ENCODE measurements around the gene RIN1. TPM values are rescaled to one million over a fixed set of nuclear protein-coding genes. Genes with fewer than 3 reads are reported as not detected.
"Not testable (repeated sequence)": the region's sequence is repeated elsewhere in the genome, so short reads cannot be mapped to it uniquely, and the experiment has no call there.

The RIN1 gene
- total RNA-seq, 1 experiment from 2014 or later, result 21.0 TPM

DNA sequence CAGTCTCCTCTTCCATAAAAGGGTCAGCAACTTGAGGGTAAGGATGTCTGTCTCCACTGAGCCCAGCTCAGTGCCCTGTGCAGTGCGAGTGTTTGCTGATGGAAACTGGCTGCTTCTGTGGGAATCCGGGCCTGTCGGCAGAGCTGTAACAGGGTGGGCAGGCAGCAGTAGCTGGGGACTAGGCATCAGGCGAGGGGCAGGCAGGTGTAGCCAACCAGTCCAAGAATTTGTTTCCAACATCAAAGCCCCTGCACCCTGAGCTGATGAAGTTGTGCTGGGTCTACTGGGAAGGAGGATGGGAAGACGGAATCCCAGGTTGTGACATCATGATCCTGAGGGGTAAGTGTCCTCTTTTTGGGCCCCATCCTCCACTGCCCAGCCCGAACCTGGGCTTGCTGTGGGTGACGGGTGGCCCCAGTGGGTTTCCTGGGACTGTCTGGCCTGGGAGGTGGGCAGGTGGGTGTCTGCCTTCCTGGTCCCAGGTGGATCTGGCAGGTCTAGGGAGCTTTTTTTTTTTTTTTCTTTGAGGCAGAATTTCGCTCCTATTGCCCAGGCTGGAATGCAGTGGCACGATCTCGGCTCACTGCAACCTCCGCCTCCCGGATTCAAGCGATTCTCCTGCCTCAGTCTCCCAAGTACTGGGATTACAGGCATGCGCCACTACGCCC, 24.3 kb upstream of the RIN1 start:
- no peak for DNase-seq (ENCODE audit: low spot score)

DNA sequence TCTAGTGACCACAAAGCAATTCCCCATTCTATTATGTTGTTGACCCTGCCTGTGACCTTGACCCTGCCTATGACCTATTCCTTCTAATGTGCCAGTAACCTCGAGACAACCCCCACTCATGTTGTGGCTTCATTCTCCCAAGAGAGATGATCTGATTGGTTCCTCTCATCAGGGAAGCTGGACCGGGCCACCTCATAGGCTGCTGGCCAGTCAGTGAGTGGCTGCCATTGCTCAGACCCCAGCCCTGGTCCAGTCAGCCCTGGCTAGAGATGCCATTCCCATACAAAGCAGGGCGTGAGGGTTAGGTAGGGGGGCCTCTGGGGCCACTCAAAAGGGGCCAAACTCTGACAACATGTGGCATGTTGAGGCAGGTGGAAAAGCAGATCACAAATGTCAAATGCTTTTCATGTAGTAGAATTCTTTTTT, 23.4 kb upstream of the RIN1 start:
- no peak for DNase-seq (ENCODE audit: low spot score)

- DNase-seq (ENCODE audit: low spot score), result not testable (repeated sequence)
These were observed 14.5 kb upstream of the RIN1 start for GRCh38 chr11:66350560-66351235.

DNA sequence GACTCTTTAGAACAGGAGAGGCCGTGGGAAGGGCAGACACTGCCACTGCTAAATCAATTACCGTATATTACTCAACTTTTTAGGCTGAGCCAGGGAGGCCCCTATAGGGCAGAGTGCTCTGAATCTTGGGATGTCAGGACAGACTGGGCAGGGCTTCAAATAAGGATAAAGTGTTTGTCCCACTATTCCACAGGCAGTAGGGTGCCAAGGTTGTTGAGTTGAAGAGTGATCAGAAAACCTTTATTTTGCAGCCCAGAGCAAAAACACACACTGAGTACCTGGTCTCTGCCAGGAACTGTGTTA, 12.8 kb upstream of the RIN1 start:
- no peak for DNase-seq (ENCODE audit: low spot score)

GRCh38 chr11:66347425-66348276, 11.4 kb upstream of the RIN1 start, which contains the start of gene B4GAT1:
TSS of gene B4GAT1 (minus strand) at chr11:66347629. CDS start at chr11:66347545, 84 bp downstream.
- peak; percentile 98 for DNase-seq (ENCODE audit: low spot score)

DNA sequence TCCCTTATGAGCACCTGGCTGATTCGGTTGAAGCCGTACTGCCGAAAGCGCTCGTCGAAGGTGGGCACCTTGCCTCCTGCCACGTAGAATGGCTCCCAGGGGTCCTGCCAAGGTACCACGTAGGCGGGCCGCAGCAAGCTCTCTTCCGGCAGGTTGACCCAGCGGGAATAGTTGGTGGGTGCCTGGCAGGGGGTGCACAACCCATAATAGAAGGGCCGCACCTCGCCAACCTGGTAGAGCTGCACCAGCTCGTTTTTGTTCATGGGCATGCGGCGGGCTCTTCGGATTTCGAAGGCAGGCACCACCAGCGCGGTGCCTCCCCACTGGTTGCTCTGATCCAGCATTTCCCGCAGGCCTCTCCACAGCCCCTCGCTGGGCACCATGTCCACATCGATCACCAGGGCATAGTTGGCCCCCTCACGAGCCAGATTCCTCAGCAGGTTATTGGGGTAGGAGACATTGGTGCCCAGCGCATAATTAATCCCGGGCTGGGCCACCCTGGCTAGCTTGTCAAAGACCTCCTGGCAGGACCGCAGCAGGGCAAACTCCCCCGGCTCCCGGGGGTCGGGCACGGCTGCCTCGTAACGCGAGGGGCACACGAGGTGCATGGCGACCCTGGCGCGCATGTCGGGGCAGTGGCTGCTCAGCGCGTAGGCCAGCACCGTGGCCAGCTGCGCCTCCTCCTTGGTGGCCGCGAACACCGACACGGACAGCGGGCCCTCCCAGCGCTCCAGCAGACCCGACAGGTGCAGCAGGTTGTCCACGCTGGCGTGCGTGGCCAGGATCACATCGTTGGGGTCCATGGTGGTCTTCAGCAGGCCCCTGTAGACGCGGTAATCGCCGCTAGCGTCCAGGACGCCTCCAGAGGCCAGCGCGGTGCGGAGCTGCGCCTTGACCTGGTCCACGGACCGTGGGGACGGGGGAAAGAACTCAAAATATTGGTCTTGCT, 10.5 kb upstream of the RIN1 start:
- DNase-seq (ENCODE audit: low spot score), result no peak

GRCh38 chr11:66345316-66345649, 9.0 kb upstream of the RIN1 start:
- DNase-seq (ENCODE audit: low spot score), result no peak

GRCh38 chr11:66344550-66345315, 8.5 kb upstream of the RIN1 start, which contains the start of gene BRMS1:
TSS of gene BRMS1 (minus strand) at chr11:66345104. CDS start at chr11:66342234, 2,870 bp downstream.
- DNase-seq (ENCODE audit: low spot score), result peak; percentile 98

DNA sequence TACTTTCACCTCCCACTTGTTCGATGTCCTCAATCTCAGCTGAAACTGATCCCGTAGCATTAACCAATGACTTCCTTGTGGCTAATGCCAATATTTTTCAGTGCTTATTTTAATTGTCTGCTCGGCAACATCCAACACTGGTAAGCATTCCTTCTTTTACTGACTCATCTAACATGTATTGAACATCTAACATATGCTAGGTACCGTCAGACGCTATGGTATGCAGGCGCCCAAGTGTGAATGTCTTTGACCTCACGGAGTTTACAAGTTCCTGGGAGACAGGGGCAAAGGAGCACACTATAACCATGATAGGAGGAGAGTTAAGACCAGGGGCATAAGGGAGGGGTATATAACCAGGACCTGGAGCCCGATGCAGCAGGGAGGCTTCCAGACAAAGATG, 6.9 kb upstream of the RIN1 start:
- DNase-seq (ENCODE audit: low spot score), result no peak

- DNase-seq (ENCODE audit: low spot score), result no peak
These were observed 5.4 kb upstream of the RIN1 start for GRCh38 chr11:66341502-66342126.

GRCh38 chr11:66340596-66341501, 4.6 kb upstream of the RIN1 start:
- no peak for DNase-seq (ENCODE audit: low spot score)

GRCh38 chr11:66339686-66340483, 3.7 kb upstream of the RIN1 start:
- DNase-seq (ENCODE audit: low spot score), result no peak

DNA sequence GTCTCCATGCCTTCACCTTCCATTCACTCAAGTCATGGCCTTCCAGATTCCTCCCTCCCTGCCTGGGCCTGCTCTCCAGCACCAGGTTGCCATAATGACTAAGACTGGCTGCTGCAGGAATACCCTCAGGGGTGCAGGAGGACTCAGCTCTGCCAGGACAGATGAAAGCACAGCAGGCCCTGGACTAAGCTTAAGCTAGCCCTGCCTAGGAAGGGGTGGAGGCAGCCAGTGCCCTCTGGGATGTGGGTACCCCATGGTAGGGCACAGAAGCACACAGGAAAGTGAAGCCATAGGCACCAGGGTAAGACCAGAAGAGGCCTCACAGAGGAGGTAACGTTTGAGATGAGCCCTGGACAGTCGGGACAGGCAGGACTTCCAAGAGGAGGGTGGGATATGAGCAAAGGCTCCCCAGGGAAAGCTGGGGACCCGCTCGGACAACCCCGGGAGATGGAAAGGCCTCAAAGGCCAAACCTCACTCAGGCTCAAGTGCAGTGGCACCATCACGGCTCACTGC, 3.0 kb upstream of the RIN1 start:
- DNase-seq (ENCODE audit: low spot score), result no peak

DNA sequence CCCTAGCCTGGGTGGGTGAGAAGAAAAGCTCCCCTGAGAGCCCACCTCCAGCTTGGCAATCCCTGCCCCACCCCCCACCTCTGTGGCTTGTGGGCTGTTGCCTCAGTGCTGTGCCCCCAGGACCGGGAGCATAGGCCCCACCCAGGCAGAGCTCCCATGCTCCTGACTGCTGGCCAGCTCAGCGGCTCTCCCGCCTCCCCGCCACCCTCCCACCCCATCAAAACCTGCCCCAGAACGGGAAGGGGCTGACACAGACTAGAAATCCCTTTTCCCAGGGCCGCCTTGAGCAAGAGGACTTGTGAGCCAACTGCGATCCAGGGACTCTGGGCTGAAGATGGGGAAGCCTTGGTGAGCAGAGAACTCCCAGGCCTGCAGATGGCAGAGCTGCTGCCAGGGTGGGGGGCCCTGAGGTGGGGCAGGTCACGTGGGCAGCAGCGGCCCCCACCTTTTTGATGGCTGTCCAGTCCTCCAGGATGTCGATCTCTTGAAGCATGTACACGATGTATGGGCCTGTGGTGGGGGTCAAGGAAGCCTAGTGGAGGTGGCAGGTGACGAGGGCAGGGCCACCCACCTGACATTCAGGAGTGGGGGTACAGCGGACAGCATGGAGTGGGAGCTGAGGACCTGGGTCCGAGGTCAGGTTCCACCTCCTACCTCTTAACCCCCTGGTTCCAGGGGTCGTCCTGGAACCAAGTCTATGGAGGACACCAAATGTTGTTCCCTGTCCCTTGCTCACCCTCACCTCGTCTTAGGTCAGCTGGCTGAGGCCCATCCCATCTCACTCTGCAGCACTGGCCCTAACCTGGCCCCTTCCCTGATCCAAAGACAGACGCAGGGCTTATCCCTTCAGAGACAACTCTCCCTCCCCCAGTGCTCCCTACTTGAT, 2.3 kb upstream of the RIN1 start:
- no peak for DNase-seq (ENCODE audit: low spot score)

DNA sequence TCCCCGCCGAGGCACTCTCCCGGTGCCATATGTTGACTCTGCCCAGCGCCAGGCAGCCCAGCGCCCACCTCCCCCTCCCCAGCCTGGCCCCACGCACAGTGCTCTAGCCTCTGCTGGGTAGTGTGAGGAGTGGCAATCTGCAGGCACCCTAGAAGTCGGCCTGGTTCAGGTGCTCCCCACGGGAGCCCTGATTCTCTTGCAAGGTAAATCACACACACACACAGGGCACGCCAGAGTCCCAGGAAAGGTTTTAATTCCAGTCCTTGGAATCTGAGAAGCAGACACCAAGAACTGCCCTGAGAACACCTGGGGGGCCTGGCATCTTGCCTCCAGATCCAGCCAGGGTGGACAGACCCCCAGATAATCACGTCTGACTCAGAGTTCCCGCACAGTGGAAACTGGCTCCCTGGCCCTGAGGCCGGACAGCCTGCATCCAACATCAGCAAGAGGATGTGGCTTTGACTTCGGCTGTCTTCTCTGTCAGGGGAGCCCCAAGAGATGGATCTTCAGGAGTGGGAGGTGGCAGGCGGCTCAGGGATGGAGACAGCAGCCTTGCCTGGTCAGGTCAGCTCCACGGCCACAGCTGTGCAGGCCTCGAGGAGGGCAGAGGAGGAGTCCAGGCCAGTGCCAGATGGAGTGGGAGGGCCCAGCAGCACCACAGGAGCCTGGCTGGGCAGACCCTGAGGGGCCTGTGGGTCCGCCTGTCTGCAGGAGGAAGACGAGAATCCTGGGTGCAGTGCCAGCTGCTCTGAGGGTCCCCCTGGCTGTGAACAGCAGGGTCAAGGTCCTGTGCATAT, 1.1 kb upstream of the RIN1 start:
- no peak for DNase-seq (ENCODE audit: low spot score)
